Breast epithelium (tissue), 3 donors: ENCODE measurements around the gene RNASE7.

Experiments used
- CTCF ChIP-seq, 3 donors: fragments of 450-650 bp; IDR thresholded peaks; one replicate each; pipeline ENCODE4 v1.5.1; 2016 to 2017; ENCODE audit warnings: antibody characterized with exemption in 3 of 3, mild to moderate bottlenecking in 3 of 3, moderate library complexity in 3 of 3
- POLR2A ChIP-seq: fragments of 450-650 bp; IDR thresholded peaks from one replicate; pipeline ENCODE4 v1.6.1; 2016; ENCODE audit warnings: antibody characterized with exemption, mild to moderate bottlenecking, moderate library complexity
- POLR2AphosphoS5 ChIP-seq, 3 donors: sonication (generic); formaldehyde crosslinking; IDR thresholded peaks; one replicate each; pipeline ENCODE4 v1.6.1; 2017; ENCODE audit warnings: antibody characterized with exemption in 3 of 3

GRCh38 chr14:21084998-21085853, 43.1 kb downstream of the RNASE7 start:
- TF ChIP-seq POLR2A (no peak), CTCF (IDR thresholded peaks at IDR 0.05) (no peak), POLR2AphosphoS5 (IDR thresholded peaks at IDR 0.05) (no peak)
